HL-60 (cell line): ENCODE results near the gene DCAF7.

Experiments
- DNase-seq, 2 experiments: peaks; one replicate each; pipeline ENCODE4 v3.0.0-alpha.2; 2010 to 2020; ENCODE audit warnings: low read depth in 1 of 2, low spot score in 1 of 2
- H3K27ac ChIP-seq: fragments of 250-450 bp; sonication (Bioruptor Pico); replicated peaks from 2 replicates; pipeline ENCODE4 v1.5.1; 2020; ENCODE audit warnings: mild to moderate bottlenecking, moderate library complexity
- H3K27me3 ChIP-seq: fragments of 250-450 bp; sonication (Bioruptor Pico); 2 replicates; pipeline ENCODE4 v1.5.1; 2021; ENCODE audit warnings: mild to moderate bottlenecking, moderate library complexity; ENCODE audit not compliant: insufficient read depth, poor library complexity, severe bottlenecking
- H3K4me3 ChIP-seq: replicated peaks from 2 replicates; pipeline ENCODE4 v1.5.1; 2011; ENCODE audit warnings: mild to moderate bottlenecking, control low read depth, low read length; ENCODE audit not compliant: insufficient read depth
- GABPA ChIP-seq: IDR thresholded peaks from 2 replicates; pipeline ENCODE4 v1.6.1; 2012; ENCODE audit warnings: low read depth
- POLR2AphosphoS5 ChIP-seq: IDR thresholded peaks from 2 replicates; pipeline ENCODE4 v1.6.1; 2012; ENCODE audit warnings: low read depth
- REST ChIP-seq: IDR thresholded peaks from 2 replicates; pipeline ENCODE4 v1.6.1; 2012; ENCODE audit warnings: low read depth; ENCODE audit not compliant: insufficient replicate concordance
- SPI1 ChIP-seq: IDR thresholded peaks from 2 replicates; pipeline ENCODE4 v1.6.1; 2012; ENCODE audit warnings: low read depth, mild to moderate bottlenecking, borderline replicate concordance
- TF ChIP-seq, protein P1 (sequence below): IDR thresholded peaks from one replicate; pipeline ENCODE4 v1.5.1; 2011; ENCODE audit warnings: low read length, control low read depth, inconsistent platforms; ENCODE audit not compliant: insufficient read depth

Gene DCAF7

GRCh38 chr17:63571632-63572310 lies 21.5 kb downstream of the DCAF7 start:
- peak; percentile 50 to 74 for DNase-seq
- TF ChIP-seq SPI1 (no peak), POLR2AphosphoS5 (no peak), GABPA (no peak), REST (no peak)
- TF ChIP-seq, protein P1, sequence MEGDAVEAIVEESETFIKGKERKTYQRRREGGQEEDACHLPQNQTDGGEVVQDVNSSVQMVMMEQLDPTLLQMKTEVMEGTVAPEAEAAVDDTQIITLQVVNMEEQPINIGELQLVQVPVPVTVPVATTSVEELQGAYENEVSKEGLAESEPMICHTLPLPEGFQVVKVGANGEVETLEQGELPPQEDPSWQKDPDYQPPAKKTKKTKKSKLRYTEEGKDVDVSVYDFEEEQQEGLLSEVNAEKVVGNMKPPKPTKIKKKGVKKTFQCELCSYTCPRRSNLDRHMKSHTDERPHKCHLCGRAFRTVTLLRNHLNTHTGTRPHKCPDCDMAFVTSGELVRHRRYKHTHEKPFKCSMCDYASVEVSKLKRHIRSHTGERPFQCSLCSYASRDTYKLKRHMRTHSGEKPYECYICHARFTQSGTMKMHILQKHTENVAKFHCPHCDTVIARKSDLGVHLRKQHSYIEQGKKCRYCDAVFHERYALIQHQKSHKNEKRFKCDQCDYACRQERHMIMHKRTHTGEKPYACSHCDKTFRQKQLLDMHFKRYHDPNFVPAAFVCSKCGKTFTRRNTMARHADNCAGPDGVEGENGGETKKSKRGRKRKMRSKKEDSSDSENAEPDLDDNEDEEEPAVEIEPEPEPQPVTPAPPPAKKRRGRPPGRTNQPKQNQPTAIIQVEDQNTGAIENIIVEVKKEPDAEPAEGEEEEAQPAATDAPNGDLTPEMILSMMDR, result no peak
- no peak overlapping the region for H3K4me3 ChIP-seq
- H3K27me3 ChIP-seq, result no peaks in the 10 kb centered on the region
- H3K27ac ChIP-seq, result no peak overlapping the region

GRCh38 chr17:63573634-63574033 lies 23.4 kb downstream of the DCAF7 start:
- Histone ChIP-seq H3K4me3 (no peak overlapping the region), H3K27me3 (no peaks in the 10 kb centered on the region), H3K27ac (no peak overlapping the region)
- no peak for DNase-seq
- no peak for TF ChIP-seq REST
- no peak for TF ChIP-seq GABPA
- TF ChIP-seq POLR2AphosphoS5, result no peak
- TF ChIP-seq, protein P1, result no peak
- no peak for TF ChIP-seq SPI1

DNA sequence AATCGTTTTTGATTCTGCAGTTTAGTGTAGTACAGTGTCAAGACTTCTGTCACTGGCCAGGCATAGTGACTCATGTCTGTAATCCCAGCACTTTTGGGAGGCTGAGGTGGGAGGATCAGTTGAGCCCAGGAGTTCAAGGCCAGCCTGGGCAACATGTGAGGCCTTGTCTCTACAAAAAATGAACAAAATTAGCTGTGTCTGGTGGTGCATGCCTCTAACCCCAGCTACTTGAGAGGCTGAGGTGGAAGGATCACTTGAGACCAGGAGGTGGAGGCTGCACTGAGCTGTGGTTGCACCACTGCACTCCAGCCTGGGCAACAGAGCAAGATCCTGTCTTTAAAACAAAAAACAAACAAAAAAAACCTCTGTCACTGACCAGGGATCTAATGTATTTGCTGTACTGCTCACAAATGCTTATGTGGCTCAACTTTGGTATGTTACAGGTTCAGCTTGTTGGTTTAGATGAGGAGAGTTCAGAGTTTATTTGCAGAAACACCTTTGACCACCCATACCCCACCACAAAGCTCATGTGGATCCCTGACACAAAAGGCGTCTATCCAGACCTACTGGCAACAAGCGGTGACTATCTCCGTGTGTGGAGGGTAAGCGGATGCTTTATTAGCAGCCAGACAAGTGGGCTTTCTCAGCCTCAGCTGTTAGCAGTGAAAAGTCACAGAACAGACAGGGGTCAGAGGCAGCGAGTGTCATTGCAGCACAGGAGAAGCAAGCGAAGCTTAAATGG lies 27.9 kb downstream of the DCAF7 start:
- H3K27ac ChIP-seq, result no peak overlapping the region
- no peaks in the 10 kb centered on the region for H3K27me3 ChIP-seq
- TF ChIP-seq SPI1 (no peak), REST (no peak), GABPA (no peak), POLR2AphosphoS5 (no peak)
- TF ChIP-seq, protein P1, result no peak
- no peak for DNase-seq
- H3K4me3 ChIP-seq, result no peak overlapping the region
